ENCODE results near the gene TGFB2.

TGFB2 gene

DNA sequence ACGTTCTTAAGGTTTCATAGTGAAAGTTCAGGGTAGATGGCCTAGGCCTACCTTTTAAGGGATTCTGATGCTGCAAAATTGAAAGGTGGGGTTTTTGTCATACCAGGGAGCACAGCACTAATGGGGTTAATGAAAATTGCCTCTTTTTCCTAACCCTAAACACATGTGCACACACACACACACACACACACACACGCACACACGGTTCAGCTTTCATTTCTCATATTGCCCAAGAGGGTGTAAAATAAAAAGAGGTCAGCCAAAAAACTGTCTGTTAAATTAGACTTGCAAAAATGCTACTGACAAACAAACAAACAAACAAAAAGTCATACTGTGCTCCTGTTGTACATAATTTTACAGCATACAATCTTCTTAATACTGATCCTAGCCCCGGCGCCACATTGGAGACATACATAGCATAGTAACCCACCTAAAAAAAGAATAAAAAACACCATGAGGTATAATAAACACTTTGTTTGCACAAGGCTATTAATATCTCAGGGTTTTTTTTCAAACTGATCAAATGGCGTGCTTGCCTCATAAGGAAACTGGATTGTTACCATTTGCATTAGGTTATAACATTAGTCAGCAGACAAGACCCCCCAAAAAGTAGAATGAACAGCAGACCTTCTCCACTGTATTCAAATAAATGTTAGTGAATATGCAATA, 69.1 kb downstream of the TGFB2 start:
- H3K4me1 ChIP-seq (ENCODE audit: control extremely low read depth in 1 of 4, control insufficient read depth in 4 of 4, insufficient read depth in 4 of 4, low read length in 3 of 4), result no peaks in the 10 kb centered on the region
- 100% methylated on average over 3 of the region's 6 CpGs for WGBS (ENCODE audit: insufficient coverage)
- H3K27ac ChIP-seq (ENCODE audit: insufficient read depth in 1 of 2, low read depth in 1 of 2, low read length in 2 of 2, poor library complexity in 1 of 2, severe bottlenecking in 2 of 2), result no peak overlapping the region
- H3K9me3 ChIP-seq (ENCODE audit: control extremely low read depth in 1 of 5, control insufficient read depth in 4 of 5, insufficient read depth in 2 of 5, low read depth in 1 of 5, low read length in 4 of 5), result no peaks in the 10 kb centered on the region
- no peak for DNase-seq
- ChIA-PET POLR2A (no interaction called here), CTCF (no interaction called here)
- no peaks in the 10 kb centered on the region for H3K27me3 ChIP-seq (replicated peaks in 2 of 5; ENCODE audit: control insufficient read depth in 4 of 5, insufficient read depth in 5 of 5, low read length in 4 of 5)
- H3K4me3 ChIP-seq (ENCODE audit: control insufficient read depth in 1 of 7, extremely low read depth in 1 of 7, insufficient read depth in 4 of 7, low read depth in 2 of 7, low read length in 6 of 7), result no peak overlapping the region
- no peaks in the 10 kb centered on the region for H3K36me3 ChIP-seq (ENCODE audit: control insufficient read depth in 4 of 4, insufficient read depth in 4 of 4, low read length in 3 of 4)

DNA sequence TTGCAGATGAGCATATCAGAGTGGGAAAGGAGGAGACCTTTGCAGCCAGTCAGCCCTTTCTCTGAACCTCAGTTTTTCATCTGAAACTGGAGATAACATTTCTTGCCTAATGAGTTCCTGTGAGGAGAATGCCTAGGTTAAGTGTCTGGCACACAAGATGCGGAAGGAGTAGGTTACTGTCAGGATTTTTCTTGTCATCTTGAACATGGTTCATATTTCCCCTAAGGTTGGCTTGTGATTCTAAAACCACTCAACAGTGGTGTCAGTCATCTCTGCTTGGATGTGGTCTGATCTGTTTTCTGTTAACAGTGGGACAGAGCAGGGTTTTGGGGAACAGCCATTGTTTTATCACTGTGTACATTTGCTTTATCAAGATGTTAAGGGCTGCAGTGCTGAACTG, 70.6 kb downstream of the TGFB2 start:
- CTCF ChIA-PET, result no interaction called here
- H3K36me3 ChIP-seq (ENCODE audit: control insufficient read depth in 4 of 4, insufficient read depth in 4 of 4, low read length in 3 of 4), result no peaks in the 10 kb centered on the region
- no peak overlapping the region for H3K4me3 ChIP-seq (ENCODE audit: control insufficient read depth in 1 of 7, extremely low read depth in 1 of 7, insufficient read depth in 4 of 7, low read depth in 2 of 7, low read length in 6 of 7)
- DNase-seq, result peak in 1 of 3 donors; percentile 3
- POLR2A ChIA-PET, result no interaction called here
- 100% methylated on average over 1 of the region's 1 CpG for WGBS (ENCODE audit: insufficient coverage)
- H3K27ac ChIP-seq (ENCODE audit: insufficient read depth in 1 of 2, low read depth in 1 of 2, low read length in 2 of 2, poor library complexity in 1 of 2, severe bottlenecking in 2 of 2), result no peak overlapping the region
- H3K4me1 ChIP-seq (ENCODE audit: control extremely low read depth in 1 of 4, control insufficient read depth in 4 of 4, insufficient read depth in 4 of 4, low read length in 3 of 4), result no peaks in the 10 kb centered on the region
- H3K27me3 ChIP-seq (replicated peaks in 2 of 5; ENCODE audit: control insufficient read depth in 4 of 5, insufficient read depth in 5 of 5, low read length in 4 of 5), result no peaks in the 10 kb centered on the region
- no peaks in the 10 kb centered on the region for H3K9me3 ChIP-seq (ENCODE audit: control extremely low read depth in 1 of 5, control insufficient read depth in 4 of 5, insufficient read depth in 2 of 5, low read depth in 1 of 5, low read length in 4 of 5)

DNA sequence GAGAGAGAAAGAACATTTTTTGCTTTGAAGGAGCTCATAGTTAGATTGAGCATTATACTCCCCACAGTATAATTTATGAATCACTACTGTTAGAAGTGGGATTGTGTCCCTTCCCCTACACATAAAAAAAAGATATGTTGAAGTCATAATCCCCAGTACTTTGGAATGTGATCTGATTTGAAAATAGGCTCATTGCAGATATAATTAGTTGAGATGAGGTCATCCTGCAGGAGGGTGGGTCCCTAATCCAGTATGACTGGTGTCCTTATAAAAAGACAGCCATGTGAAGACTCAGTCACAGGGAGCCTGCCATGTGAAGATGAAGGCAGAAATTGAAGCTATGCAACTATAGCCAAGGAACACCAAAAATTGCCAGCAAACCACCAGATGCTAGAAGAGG, 76.4 kb downstream of the TGFB2 start:
- Histone ChIP-seq H3K27me3 (replicated peaks in 2 of 5; ENCODE audit: control insufficient read depth in 4 of 5, insufficient read depth in 5 of 5, low read length in 4 of 5) (peaks cover 0 to 5% (median 0%) of the 10 kb centered on the region in 5 experiments), H3K9me3 (ENCODE audit: control extremely low read depth in 1 of 5, control insufficient read depth in 4 of 5, insufficient read depth in 2 of 5, low read depth in 1 of 5, low read length in 4 of 5) (no peaks in the 10 kb centered on the region)
- CTCF ChIA-PET, result no interaction called here

DNA sequence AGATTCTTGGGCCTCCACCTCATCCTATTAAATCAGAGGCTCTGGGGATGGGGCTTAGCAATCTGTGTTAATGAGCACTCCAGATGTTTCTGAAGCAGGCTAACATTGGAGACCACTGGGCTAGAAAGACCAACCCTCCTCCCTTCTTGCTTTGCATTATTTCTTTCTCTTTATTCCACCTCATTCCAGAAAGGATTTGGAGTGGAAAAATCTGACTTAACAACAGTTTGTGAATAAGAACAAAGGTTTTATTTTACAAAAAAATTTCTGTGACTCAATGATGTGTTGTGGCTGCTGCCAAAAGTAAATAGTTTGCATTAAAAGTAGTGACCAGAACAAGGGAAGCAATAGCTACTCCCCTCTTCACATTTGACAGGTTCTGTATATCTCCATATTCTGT, 79.4 kb downstream of the TGFB2 start:
- Histone ChIP-seq H3K27ac (ENCODE audit: insufficient read depth in 1 of 2, low read depth in 1 of 2, low read length in 2 of 2, poor library complexity in 1 of 2, severe bottlenecking in 2 of 2) (no peak overlapping the region), H3K9me3 (ENCODE audit: control extremely low read depth in 1 of 5, control insufficient read depth in 4 of 5, insufficient read depth in 2 of 5, low read depth in 1 of 5, low read length in 4 of 5) (no peaks in the 10 kb centered on the region), H3K4me1 (ENCODE audit: control extremely low read depth in 1 of 4, control insufficient read depth in 4 of 4, insufficient read depth in 4 of 4, low read length in 3 of 4) (no peaks in the 10 kb centered on the region), H3K27me3 (replicated peaks in 2 of 5; ENCODE audit: control insufficient read depth in 4 of 5, insufficient read depth in 5 of 5, low read length in 4 of 5) (peaks cover 0 to 5% (median 0%) of the 10 kb centered on the region in 5 experiments), H3K36me3 (ENCODE audit: control insufficient read depth in 4 of 4, insufficient read depth in 4 of 4, low read length in 3 of 4) (no peaks in the 10 kb centered on the region), H3K4me3 (ENCODE audit: control insufficient read depth in 1 of 7, extremely low read depth in 1 of 7, insufficient read depth in 4 of 7, low read depth in 2 of 7, low read length in 6 of 7) (no peak overlapping the region)
- ChIA-PET POLR2A (no interaction called here), CTCF (no interaction called here)
- DNase-seq, result no peak

More for the DNA sequence above, 76.4 kb downstream of the TGFB2 start:
- H3K27ac ChIP-seq (ENCODE audit: insufficient read depth in 1 of 2, low read depth in 1 of 2, low read length in 2 of 2, poor library complexity in 1 of 2, severe bottlenecking in 2 of 2), result no peak overlapping the region
- no peak overlapping the region for H3K4me3 ChIP-seq (ENCODE audit: control insufficient read depth in 1 of 7, extremely low read depth in 1 of 7, insufficient read depth in 4 of 7, low read depth in 2 of 7, low read length in 6 of 7)
- POLR2A ChIA-PET, result no interaction called here
- no peaks in the 10 kb centered on the region for H3K4me1 ChIP-seq (ENCODE audit: control extremely low read depth in 1 of 4, control insufficient read depth in 4 of 4, insufficient read depth in 4 of 4, low read length in 3 of 4)
- no peaks in the 10 kb centered on the region for H3K36me3 ChIP-seq (ENCODE audit: control insufficient read depth in 4 of 4, insufficient read depth in 4 of 4, low read length in 3 of 4)
- no peak for DNase-seq

DNA sequence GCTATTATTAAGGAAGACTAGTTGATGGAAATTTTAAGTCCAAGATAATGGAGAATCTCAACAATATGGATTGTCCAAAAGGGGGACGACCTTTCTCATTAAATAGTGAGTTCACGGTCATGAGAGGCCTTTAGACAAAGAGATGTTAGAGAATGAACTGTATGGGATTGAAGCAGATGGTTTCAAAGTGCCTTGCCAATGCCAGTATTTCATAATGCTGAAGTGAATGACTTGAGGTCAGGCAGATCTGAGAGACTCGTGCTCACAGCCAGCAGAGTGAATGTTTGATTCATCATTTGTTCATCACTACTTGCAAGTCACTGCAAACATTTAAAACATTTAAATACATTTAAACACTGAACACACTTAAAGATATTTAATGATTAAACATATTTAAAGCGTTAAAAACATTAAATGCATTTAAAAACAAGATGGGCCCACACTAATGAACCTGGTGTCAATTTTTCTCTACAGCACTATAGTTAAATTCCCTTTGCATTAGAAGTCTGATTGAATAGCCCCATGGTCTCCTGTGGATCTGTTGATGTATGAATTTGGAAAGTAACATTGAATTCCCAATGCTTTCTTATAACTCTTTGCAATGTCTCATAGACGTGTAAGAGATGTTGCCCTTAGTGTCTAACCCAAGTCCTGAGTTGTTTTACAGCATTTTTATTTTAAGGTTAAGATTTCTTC, 80.7 kb downstream of the TGFB2 start:
- H3K9me3 ChIP-seq (ENCODE audit: control extremely low read depth in 1 of 5, control insufficient read depth in 4 of 5, insufficient read depth in 2 of 5, low read depth in 1 of 5, low read length in 4 of 5), result no peaks in the 10 kb centered on the region
- no peak overlapping the region for H3K27ac ChIP-seq (ENCODE audit: insufficient read depth in 1 of 2, low read depth in 1 of 2, low read length in 2 of 2, poor library complexity in 1 of 2, severe bottlenecking in 2 of 2)
- no peaks in the 10 kb centered on the region for H3K36me3 ChIP-seq (ENCODE audit: control insufficient read depth in 4 of 4, insufficient read depth in 4 of 4, low read length in 3 of 4)
- no peak for DNase-seq
- 98% methylated on average over 3 of the region's 5 CpGs for WGBS (ENCODE audit: insufficient coverage)
- ChIA-PET CTCF (no interaction called here), POLR2A (no interaction called here)
- H3K27me3 ChIP-seq (replicated peaks in 2 of 5; ENCODE audit: control insufficient read depth in 4 of 5, insufficient read depth in 5 of 5, low read length in 4 of 5), result peaks cover 0 to 5% (median 0%) of the 10 kb centered on the region in 5 experiments
- H3K4me3 ChIP-seq (ENCODE audit: control insufficient read depth in 1 of 7, extremely low read depth in 1 of 7, insufficient read depth in 4 of 7, low read depth in 2 of 7, low read length in 6 of 7), result no peak overlapping the region
- no peaks in the 10 kb centered on the region for H3K4me1 ChIP-seq (ENCODE audit: control extremely low read depth in 1 of 4, control insufficient read depth in 4 of 4, insufficient read depth in 4 of 4, low read length in 3 of 4)

DNA sequence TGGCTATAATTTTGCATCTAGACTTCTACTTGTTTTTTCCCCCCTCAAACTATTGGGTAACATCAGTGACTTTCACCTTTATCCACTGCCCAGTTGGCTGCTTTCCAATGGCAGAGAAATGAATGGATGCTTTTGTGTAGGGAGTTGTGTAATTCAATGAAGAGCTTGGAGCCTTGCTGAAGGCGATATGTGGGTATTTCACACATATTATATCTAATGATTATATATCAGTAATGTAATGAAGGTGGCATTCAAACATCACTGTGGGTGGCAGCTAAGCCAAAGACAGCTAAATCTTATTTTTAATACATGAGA, 81.2 kb downstream of the TGFB2 start:
- WGBS (ENCODE audit: insufficient coverage), result no CpG with 5 or more reads among the region's 1 CpG
- Histone ChIP-seq H3K9me3 (ENCODE audit: control extremely low read depth in 1 of 5, control insufficient read depth in 4 of 5, insufficient read depth in 2 of 5, low read depth in 1 of 5, low read length in 4 of 5) (no peaks in the 10 kb centered on the region), H3K4me1 (ENCODE audit: control extremely low read depth in 1 of 4, control insufficient read depth in 4 of 4, insufficient read depth in 4 of 4, low read length in 3 of 4) (no peaks in the 10 kb centered on the region), H3K4me3 (ENCODE audit: control insufficient read depth in 1 of 7, extremely low read depth in 1 of 7, insufficient read depth in 4 of 7, low read depth in 2 of 7, low read length in 6 of 7) (no peak overlapping the region), H3K36me3 (ENCODE audit: control insufficient read depth in 4 of 4, insufficient read depth in 4 of 4, low read length in 3 of 4) (no peaks in the 10 kb centered on the region), H3K27me3 (replicated peaks in 2 of 5; ENCODE audit: control insufficient read depth in 4 of 5, insufficient read depth in 5 of 5, low read length in 4 of 5) (peaks cover 0 to 5% (median 0%) of the 10 kb centered on the region in 5 experiments), H3K27ac (ENCODE audit: insufficient read depth in 1 of 2, low read depth in 1 of 2, low read length in 2 of 2, poor library complexity in 1 of 2, severe bottlenecking in 2 of 2) (no peak overlapping the region)
- ChIA-PET CTCF (no interaction called here), POLR2A (no interaction called here)
- no peak for DNase-seq

DNA sequence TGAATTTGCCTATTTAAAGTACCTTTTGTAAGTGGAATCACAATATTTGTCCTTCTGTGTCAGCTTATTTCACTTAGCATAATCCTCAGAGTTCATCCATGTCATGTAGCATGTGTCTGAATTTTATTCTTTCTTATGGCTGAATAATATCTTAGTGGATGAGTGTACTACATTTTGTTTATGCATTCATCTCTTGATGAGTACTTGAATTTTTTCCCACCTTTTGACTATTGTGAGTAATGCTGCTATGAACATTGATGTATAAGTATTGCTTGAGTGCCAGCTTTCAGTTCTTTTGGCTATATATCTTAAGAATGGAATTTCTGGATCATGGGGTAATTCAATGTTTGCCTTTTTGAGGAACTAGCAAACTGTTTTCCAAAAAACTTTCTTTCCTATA, 84.2 kb downstream of the TGFB2 start:
- ChIA-PET POLR2A (no interaction called here), CTCF (no interaction called here)
- DNase-seq, result no peak

More for the DNA sequence above, 84.2 kb downstream of the TGFB2 start:
- Histone ChIP-seq H3K27me3 (replicated peaks in 2 of 5; ENCODE audit: control insufficient read depth in 4 of 5, insufficient read depth in 5 of 5, low read length in 4 of 5) (peaks cover 0 to 5% (median 0%) of the 10 kb centered on the region in 5 experiments), H3K27ac (ENCODE audit: insufficient read depth in 1 of 2, low read depth in 1 of 2, low read length in 2 of 2, poor library complexity in 1 of 2, severe bottlenecking in 2 of 2) (no peak overlapping the region), H3K4me1 (ENCODE audit: control extremely low read depth in 1 of 4, control insufficient read depth in 4 of 4, insufficient read depth in 4 of 4, low read length in 3 of 4) (no peaks in the 10 kb centered on the region), H3K4me3 (ENCODE audit: control insufficient read depth in 1 of 7, extremely low read depth in 1 of 7, insufficient read depth in 4 of 7, low read depth in 2 of 7, low read length in 6 of 7) (no peak overlapping the region), H3K9me3 (ENCODE audit: control extremely low read depth in 1 of 5, control insufficient read depth in 4 of 5, insufficient read depth in 2 of 5, low read depth in 1 of 5, low read length in 4 of 5) (no peaks in the 10 kb centered on the region), H3K36me3 (ENCODE audit: control insufficient read depth in 4 of 4, insufficient read depth in 4 of 4, low read length in 3 of 4) (no peaks in the 10 kb centered on the region)

Measured in common myeloid progenitor, CD34-positive (primary cell).